IMR-90 (cell line): Measurements from ENCODE around the gene SNX30. TPM values are rescaled to one million over a fixed set of nuclear protein-coding genes. Genes with fewer than 3 reads are reported as not detected.

Experiments used
- ATAC-seq: fragments of 200-7000 bp; cut with Tn5 transposase; 2 replicates; pipeline ENCODE4 v1.9.1; 2020; ENCODE audit warnings: low read depth, mild to moderate bottlenecking, moderate library complexity
- BruUV-seq: library from RNA; stranded (reverse); fragments of 400-500 nt; replicated peaks from 2 replicates; lab custom pipeline; 2021; lab: Mats Ljungman, UMichigan
- CTCF ChIA-PET: fragments of 300-600 bp; formaldehyde crosslinking; extraction: SDS; loops from one replicate; lab custom pipeline; 2021; ENCODE audit warnings: antibody characterized with exemption; lab: Yijun Ruan, JAX
- POLR2A ChIA-PET: fragments of 300-600 bp; sonication (Branson Sonifier 250); formaldehyde crosslinking; loops from one replicate; lab custom pipeline; 2022; ENCODE audit warnings: antibody characterized with exemption; ENCODE audit not compliant: unreplicated experiment; lab: Charles Lee
- DNase-seq: peaks from one replicate; pipeline ENCODE4 v3.0.0; 2013
- H2AFZ ChIP-seq: replicated peaks from 2 replicates; pipeline ENCODE3; 2013; ENCODE audit warnings: low read length, mild to moderate bottlenecking; ENCODE audit not compliant: poor library complexity
- H2AK5ac ChIP-seq: 2 replicates; pipeline ENCODE4 v1.6.1; 2013; ENCODE audit warnings: low read depth, low read length, inconsistent platforms
- H2AK9ac ChIP-seq: replicated peaks from 2 replicates; pipeline ENCODE3; 2013; ENCODE audit warnings: mild to moderate bottlenecking, low read depth, low read length, moderate library complexity; ENCODE audit not compliant: poor library complexity
- H2BK120ac ChIP-seq: 2 replicates; pipeline ENCODE4 v1.6.1; 2013; ENCODE audit warnings: low read depth, low read length, inconsistent platforms
- H2BK15ac ChIP-seq: 3 replicates; pipeline ENCODE4 v1.6.1; 2013; ENCODE audit warnings: low read depth, low read length, inconsistent platforms
- H2BK20ac ChIP-seq: 2 replicates; pipeline ENCODE4 v1.6.1; 2013; ENCODE audit warnings: low read depth, mild to moderate bottlenecking, inconsistent platforms, low read length, moderate library complexity
- H2BK5ac ChIP-seq: 2 replicates; pipeline ENCODE4 v1.6.1; 2013; ENCODE audit warnings: mild to moderate bottlenecking, low read depth, low read length, inconsistent platforms; ENCODE audit not compliant: poor library complexity, severe bottlenecking
- H3K14ac ChIP-seq: replicated peaks from 2 replicates; pipeline ENCODE4 v1.6.1; 2013; ENCODE audit warnings: low read depth, low read length, inconsistent platforms
- H3K18ac ChIP-seq: 2 replicates; pipeline ENCODE4 v1.6.1; 2013; ENCODE audit warnings: low read depth, low read length, control low read depth
- H3K23ac ChIP-seq: 2 replicates; pipeline ENCODE4 v1.6.1; 2013; ENCODE audit warnings: low read depth, low read length, inconsistent platforms
- H3K27ac ChIP-seq: 2 replicates; pipeline ENCODE4 v1.5.1; 2013; ENCODE audit warnings: mild to moderate bottlenecking, control low read depth, low read length; ENCODE audit not compliant: insufficient read depth
- H3K27me3 ChIP-seq: 2 replicates; pipeline ENCODE4 v1.6.1; 2013; ENCODE audit warnings: low read length; ENCODE audit not compliant: control insufficient read depth, insufficient read depth
- H3K36me3 ChIP-seq: 2 replicates; pipeline ENCODE4 v1.6.1; 2013; ENCODE audit warnings: low read length, mixed read lengths; ENCODE audit not compliant: control insufficient read depth, insufficient read depth
- H3K4ac ChIP-seq: 2 replicates; pipeline ENCODE4 v1.6.1; 2013; ENCODE audit warnings: low read depth, low read length, inconsistent platforms
- H3K4me1 ChIP-seq: 2 replicates; pipeline ENCODE4 v1.6.1; 2013; ENCODE audit warnings: low read length, mixed read lengths; ENCODE audit not compliant: control insufficient read depth, insufficient read depth
- H3K4me2 ChIP-seq: 2 replicates; pipeline ENCODE4 v1.6.1; 2013; ENCODE audit warnings: low read depth, mild to moderate bottlenecking, control low read depth, low read length, moderate library complexity
- H3K4me3 ChIP-seq: 2 replicates; pipeline ENCODE4 v1.5.1; 2013; ENCODE audit warnings: low read depth, mild to moderate bottlenecking, control low read depth, low read length, moderate library complexity; ENCODE audit not compliant: insufficient read depth
- H3K56ac ChIP-seq: 2 replicates; pipeline ENCODE4 v1.6.1; 2013; ENCODE audit warnings: low read length, inconsistent platforms; ENCODE audit not compliant: insufficient read depth; ENCODE audit errors: extremely low read depth
- H3K79me1 ChIP-seq, 2 experiments: 2 replicates each; pipeline ENCODE4 v1.6.1; 2013; ENCODE audit warnings: low read length in 2 of 2, inconsistent platforms in 1 of 2, low read depth in 1 of 2
- H3K9ac ChIP-seq: 2 replicates; pipeline ENCODE4 v1.6.1; 2013; ENCODE audit warnings: low read depth, low read length, control low read depth
- H3K9me1 ChIP-seq: 2 replicates; pipeline ENCODE4 v1.6.1; 2013; ENCODE audit warnings: low read length, inconsistent platforms; ENCODE audit not compliant: insufficient read depth
- H3K9me3 ChIP-seq: 2 replicates; pipeline ENCODE4 v1.6.1; 2013; ENCODE audit warnings: low read length; ENCODE audit not compliant: control insufficient read depth, insufficient read depth
- H4K20me1 ChIP-seq: 2 replicates; pipeline ENCODE4 v1.6.1; 2013; ENCODE audit warnings: low read length, inconsistent platforms; ENCODE audit not compliant: insufficient read depth
- H4K5ac ChIP-seq: 2 replicates; pipeline ENCODE4 v1.6.1; 2013; ENCODE audit warnings: mild to moderate bottlenecking, low read depth, low read length, control low read depth
- H4K8ac ChIP-seq, 2 experiments: 2 replicates each; pipeline ENCODE4 v1.6.1; 2013; ENCODE audit warnings: low read depth in 2 of 2, low read length in 2 of 2, control low read depth in 1 of 2, inconsistent platforms in 1 of 2
- H4K91ac ChIP-seq: 2 replicates; pipeline ENCODE4 v1.6.1; 2013; ENCODE audit warnings: low read depth, low read length, inconsistent platforms; ENCODE audit not compliant: insufficient read depth
- BHLHE40 ChIP-seq: fragments of 150-350 bp; IDR thresholded peaks from 2 replicates; pipeline ENCODE4 v1.6.1; 2016; ENCODE audit warnings: mild to moderate bottlenecking, low read depth, low read length
- CEBPB ChIP-seq: IDR thresholded peaks from 2 replicates; pipeline ENCODE4 v1.6.1; 2012; ENCODE audit warnings: low read depth, low read length, improper control_type of control experiment
- CHD1 ChIP-seq: IDR thresholded peaks from 2 replicates; pipeline ENCODE4 v1.6.1; 2012; ENCODE audit warnings: low read depth, low read length, improper control_type of control experiment
- FOS ChIP-seq: fragments of 150-350 bp; IDR thresholded peaks from 2 replicates; pipeline ENCODE4 v1.6.1; 2016; ENCODE audit warnings: low read depth, low read length
- MAFK ChIP-seq: IDR thresholded peaks from 2 replicates; pipeline ENCODE4 v1.6.1; 2012; ENCODE audit warnings: low read depth, low read length, improper control_type of control experiment
- MAZ ChIP-seq: IDR thresholded peaks from 2 replicates; pipeline ENCODE4 v1.6.1; 2012; ENCODE audit warnings: low read depth, mild to moderate bottlenecking, low read length, improper control_type of control experiment, moderate library complexity, borderline replicate concordance
- MXI1 ChIP-seq: IDR thresholded peaks from 2 replicates; pipeline ENCODE4 v1.6.1; 2012; ENCODE audit warnings: low read depth, mild to moderate bottlenecking, low read length, moderate library complexity, borderline replicate concordance
- NFE2L2 ChIP-seq: fragments of 150-350 bp; IDR thresholded peaks from 2 replicates; pipeline ENCODE4 v1.6.1; 2016; ENCODE audit warnings: low read depth, mild to moderate bottlenecking, low read length
- POLR2A ChIP-seq: IDR thresholded peaks from 2 replicates; pipeline ENCODE4 v1.6.1; 2012; ENCODE audit warnings: mild to moderate bottlenecking, low read depth, low read length
- RAD21 ChIP-seq: IDR thresholded peaks from 2 replicates; pipeline ENCODE4 v1.6.1; 2012; ENCODE audit warnings: low read length, improper control_type of control experiment
- RCOR1 ChIP-seq: IDR thresholded peaks from 2 replicates; pipeline ENCODE4 v1.6.1; 2012; ENCODE audit warnings: mild to moderate bottlenecking, low read length, improper control_type of control experiment; ENCODE audit not compliant: insufficient replicate concordance
- RFX5 ChIP-seq: IDR thresholded peaks from 2 replicates; pipeline ENCODE4 v1.8.0; 2012; ENCODE audit warnings: low read depth, mild to moderate bottlenecking, low read length, moderate library complexity
- SMC3 ChIP-seq: fragments of 150-350 bp; IDR thresholded peaks from 2 replicates; pipeline ENCODE4 v1.6.1; 2016; ENCODE audit warnings: low read depth, mild to moderate bottlenecking, antibody characterized with exemption, low read length, moderate library complexity
- WGBS, 2 experiments: methylation state at CpG; one replicate each; pipeline versions ENCODE4 v1.1.5 to v1.1.7; 2013; ENCODE audit warnings: missing lambda C conversion rate in 2 of 2; ENCODE audit not compliant: insufficient read length in 1 of 2; ENCODE audit errors: extremely low coverage in 2 of 2; 5-methylcytosine and 5-hydroxymethylcytosine counted together
- dilution Hi-C: fragments of 300-500 bp; cut with HindIII; formaldehyde crosslinking; loops from one replicate; pipeline ENCODE4 v1.14.3; 2018; ENCODE audit warnings: low sequenced_read_pairs; ENCODE audit not compliant: unreplicated experiment
- in situ Hi-C: fragments of 300-500 bp; cut with MboI; formaldehyde crosslinking; loops from 3 replicates; pipeline ENCODE4 v1.14.3; 2019; ENCODE audit warnings: low sequenced_read_pairs, inconsistent platforms, mixed read lengths
- intact Hi-C: fragments of 100-400 bp; cut with micrococcal nuclease; formaldehyde crosslinking; loops from 2 replicates; pipeline ENCODE4 v1.10.0; 2022
- polyA plus RNA-seq, 3 experiments: library from polyadenylated mRNA; depleted of rRNA; stranded (reverse); fragments of >200 nt; gene quantifications; 2 replicates each; pipeline ENCODE4 v1.2.3, GENCODE V29; 2012; ENCODE audit warnings: low replicate concordance in 1 of 3
- total RNA-seq: library from RNA; depleted of rRNA; stranded (reverse); fragments of >200 nt; gene quantifications from 2 replicates; pipeline ENCODE4 v1.2.3, GENCODE V29; 2012
- TF ChIP-seq, protein P1 (sequence below): conservative IDR thresholded peaks from 2 replicates; pipeline ENCODE4 v1.5.1; 2012; ENCODE audit warnings: mild to moderate bottlenecking, low read depth, low read length, improper control_type of control experiment
- TF ChIP-seq, protein P2 (sequence below): fragments of 150-350 bp; IDR thresholded peaks from 2 replicates; pipeline ENCODE4 v1.6.1; 2017; ENCODE audit warnings: mild to moderate bottlenecking, antibody characterized with exemption, low read length, low read depth
- TF ChIP-seq, protein P3 (sequence below): fragments of 150-350 bp; IDR thresholded peaks from 2 replicates; pipeline ENCODE4 v1.6.1; 2016; ENCODE audit warnings: low read depth, mild to moderate bottlenecking, low read length, moderate library complexity, borderline replicate concordance

Gene SNX30
- total and polyA plus RNA-seq, 2 of the 4 experiments (the other 2 are of a cell fraction) = 8.0 to 18.8 TPM

DNA sequence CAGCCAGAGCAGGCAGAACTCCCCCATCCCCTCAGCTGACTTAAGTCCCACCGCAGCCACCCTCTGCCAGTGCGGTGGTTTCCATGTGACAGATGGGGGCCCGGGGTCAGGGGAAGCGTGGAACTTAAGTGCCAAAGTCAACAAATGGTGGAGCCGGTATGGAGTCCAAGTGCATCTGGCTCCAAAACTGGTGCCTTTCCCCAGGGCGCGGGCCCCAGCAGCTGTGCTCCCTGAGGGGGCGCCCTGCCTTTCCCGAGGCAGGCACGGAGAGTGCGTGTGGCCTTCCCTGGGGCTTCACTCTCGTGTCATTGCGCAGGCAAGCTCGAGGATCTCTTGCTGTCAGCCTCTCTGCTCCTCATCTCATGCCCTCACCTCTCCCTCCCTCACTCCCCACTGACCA is 106.3 kb downstream of the SNX30 start:
- Histone ChIP-seq H2AFZ (no peak overlapping the region), H4K91ac (no peak overlapping the region), H4K5ac (no peak overlapping the region), H2AK9ac (no peak overlapping the region), H2BK120ac (no peak overlapping the region), H3K4ac (no peak overlapping the region), H3K9ac (no peak overlapping the region), H3K56ac (no peak overlapping the region), H2BK5ac (no peak overlapping the region), H4K8ac (no peak overlapping the region), H3K27me3 (no peaks in the 10 kb centered on the region), H3K36me3 (peaks cover 10% of the 10 kb centered on the region), H3K18ac (no peak overlapping the region), H2BK15ac (no peak overlapping the region), H3K4me3 (no peak overlapping the region), H3K9me3 (no peaks in the 10 kb centered on the region), H3K4me1 (peaks cover 4% of the 10 kb centered on the region), H2AK5ac (no peak overlapping the region), H3K27ac (no peak overlapping the region), H4K20me1 (peaks cover 3% of the 10 kb centered on the region; the same call in 1 of the 2 replicates), H3K4me2 (no peak overlapping the region), H2BK20ac (no peak overlapping the region), H3K79me1 (peaks cover 0 to 10% of the 10 kb centered on the region in 2 experiments; a peak in 1 of 4 replicates), H3K9me1 (peaks cover 4% of the 10 kb centered on the region; the same call in 1 of the 2 replicates), H3K14ac (no peak overlapping the region), H3K23ac (no peak overlapping the region; the same call in 1 of the 2 replicates)
- intact Hi-C loops (no loop called here), dilution Hi-C loops (no loop called here), in situ Hi-C loops (no loop called here)
- 80% methylated on average over 12 of the region's 14 CpGs; no CpG with 5 or more reads in 1 of the 2 experiments for WGBS, 2 experiments
- POLR2A ChIA-PET = no interaction called here
- ATAC-seq (no peak), DNase-seq (no peak)
- CTCF ChIA-PET = interaction anchor here (0.5 kb wide), 1 partner anchor 160 kb away, joined by 6 read pairs; no protein-coding TSS in a partner anchor
- no TSS peak for BruUV-seq
- TF ChIP-seq RCOR1 (no peak), FOS (no peak), MAFK (no peak), SMC3 (no peak), MXI1 (no peak), CEBPB (no peak), BHLHE40 (no peak), CHD1 (no peak), RAD21 (no peak), POLR2A (no peak), MAZ (no peak), NFE2L2 (no peak), RFX5 (no peak)
- TF ChIP-seq, protein P1, sequence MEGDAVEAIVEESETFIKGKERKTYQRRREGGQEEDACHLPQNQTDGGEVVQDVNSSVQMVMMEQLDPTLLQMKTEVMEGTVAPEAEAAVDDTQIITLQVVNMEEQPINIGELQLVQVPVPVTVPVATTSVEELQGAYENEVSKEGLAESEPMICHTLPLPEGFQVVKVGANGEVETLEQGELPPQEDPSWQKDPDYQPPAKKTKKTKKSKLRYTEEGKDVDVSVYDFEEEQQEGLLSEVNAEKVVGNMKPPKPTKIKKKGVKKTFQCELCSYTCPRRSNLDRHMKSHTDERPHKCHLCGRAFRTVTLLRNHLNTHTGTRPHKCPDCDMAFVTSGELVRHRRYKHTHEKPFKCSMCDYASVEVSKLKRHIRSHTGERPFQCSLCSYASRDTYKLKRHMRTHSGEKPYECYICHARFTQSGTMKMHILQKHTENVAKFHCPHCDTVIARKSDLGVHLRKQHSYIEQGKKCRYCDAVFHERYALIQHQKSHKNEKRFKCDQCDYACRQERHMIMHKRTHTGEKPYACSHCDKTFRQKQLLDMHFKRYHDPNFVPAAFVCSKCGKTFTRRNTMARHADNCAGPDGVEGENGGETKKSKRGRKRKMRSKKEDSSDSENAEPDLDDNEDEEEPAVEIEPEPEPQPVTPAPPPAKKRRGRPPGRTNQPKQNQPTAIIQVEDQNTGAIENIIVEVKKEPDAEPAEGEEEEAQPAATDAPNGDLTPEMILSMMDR = no peak
- TF ChIP-seq, protein P2, sequence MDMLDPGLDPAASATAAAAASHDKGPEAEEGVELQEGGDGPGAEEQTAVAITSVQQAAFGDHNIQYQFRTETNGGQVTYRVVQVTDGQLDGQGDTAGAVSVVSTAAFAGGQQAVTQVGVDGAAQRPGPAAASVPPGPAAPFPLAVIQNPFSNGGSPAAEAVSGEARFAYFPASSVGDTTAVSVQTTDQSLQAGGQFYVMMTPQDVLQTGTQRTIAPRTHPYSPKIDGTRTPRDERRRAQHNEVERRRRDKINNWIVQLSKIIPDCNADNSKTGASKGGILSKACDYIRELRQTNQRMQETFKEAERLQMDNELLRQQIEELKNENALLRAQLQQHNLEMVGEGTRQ = no peak
- TF ChIP-seq, protein P3, sequence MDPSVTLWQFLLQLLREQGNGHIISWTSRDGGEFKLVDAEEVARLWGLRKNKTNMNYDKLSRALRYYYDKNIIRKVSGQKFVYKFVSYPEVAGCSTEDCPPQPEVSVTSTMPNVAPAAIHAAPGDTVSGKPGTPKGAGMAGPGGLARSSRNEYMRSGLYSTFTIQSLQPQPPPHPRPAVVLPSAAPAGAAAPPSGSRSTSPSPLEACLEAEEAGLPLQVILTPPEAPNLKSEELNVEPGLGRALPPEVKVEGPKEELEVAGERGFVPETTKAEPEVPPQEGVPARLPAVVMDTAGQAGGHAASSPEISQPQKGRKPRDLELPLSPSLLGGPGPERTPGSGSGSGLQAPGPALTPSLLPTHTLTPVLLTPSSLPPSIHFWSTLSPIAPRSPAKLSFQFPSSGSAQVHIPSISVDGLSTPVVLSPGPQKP = no peak
